CD4-positive, alpha-beta T cell treated with Interleukin-6 at 100 ng/mL for 8 hours (primary cell): ENCODE measurements around the gene CPE.
A peak's percentile ranks its signal among the peaks of the same experiment; 100 is the strongest.
"Not testable (repeated sequence)": the region's sequence is repeated elsewhere in the genome, so short reads cannot be mapped to it uniquely, and the experiment has no call there.

Source experiments
- DNase-seq: peaks from one replicate; pipeline ENCODE4 v3.0.0-alpha.2; 2020; ENCODE audit warnings: mixed read lengths, low spot score

CPE gene

DNA sequence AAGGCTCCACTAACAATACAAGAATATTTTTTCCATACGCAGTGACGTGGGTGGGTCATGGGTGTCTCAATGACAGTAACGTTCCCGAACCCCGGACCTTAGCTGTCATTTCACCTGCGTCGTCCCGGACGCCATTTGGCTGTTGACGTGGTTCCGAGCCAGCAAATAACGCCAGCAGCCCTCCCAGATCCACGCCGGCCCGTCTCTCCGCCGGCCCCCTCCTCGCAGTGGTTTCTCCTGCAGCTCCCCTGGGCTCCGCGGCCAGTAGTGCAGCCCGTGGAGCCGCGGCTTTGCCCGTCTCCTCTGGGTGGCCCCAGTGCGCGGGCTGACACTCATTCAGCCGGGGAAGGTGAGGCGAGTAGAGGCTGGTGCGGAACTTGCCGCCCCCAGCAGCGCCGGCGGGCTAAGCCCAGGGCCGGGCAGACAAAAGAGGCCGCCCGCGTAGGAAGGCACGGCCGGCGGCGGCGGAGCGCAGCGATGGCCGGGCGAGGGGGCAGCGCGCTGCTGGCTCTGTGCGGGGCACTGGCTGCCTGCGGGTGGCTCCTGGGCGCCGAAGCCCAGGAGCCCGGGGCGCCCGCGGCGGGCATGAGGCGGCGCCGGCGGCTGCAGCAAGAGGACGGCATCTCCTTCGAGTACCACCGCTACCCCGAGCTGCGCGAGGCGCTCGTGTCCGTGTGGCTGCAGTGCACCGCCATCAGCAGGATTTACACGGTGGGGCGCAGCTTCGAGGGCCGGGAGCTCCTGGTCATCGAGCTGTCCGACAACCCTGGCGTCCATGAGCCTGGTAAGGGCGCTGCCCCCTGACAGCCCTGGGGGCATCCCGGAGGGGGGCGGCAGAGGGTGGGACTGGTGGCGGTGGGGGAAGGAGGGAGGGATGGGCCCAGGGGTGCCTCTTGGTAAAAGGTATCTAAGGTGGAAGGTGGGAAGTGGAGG is at the start of gene CPE:
TSS of gene CPE (plus strand) at position 264 of the 933 bp plus-strand sequence. CDS start at position 478, 214 bp downstream.
- peak; percentile 14 for DNase-seq

- no peak for DNase-seq
Observed at GRCh38 chr4:165330071-165330470, 48.7 kb upstream of the CPE start.

- no peak for DNase-seq
Observed at GRCh38 chr4:165330666-165331065, 48.1 kb upstream of the CPE start.

DNA sequence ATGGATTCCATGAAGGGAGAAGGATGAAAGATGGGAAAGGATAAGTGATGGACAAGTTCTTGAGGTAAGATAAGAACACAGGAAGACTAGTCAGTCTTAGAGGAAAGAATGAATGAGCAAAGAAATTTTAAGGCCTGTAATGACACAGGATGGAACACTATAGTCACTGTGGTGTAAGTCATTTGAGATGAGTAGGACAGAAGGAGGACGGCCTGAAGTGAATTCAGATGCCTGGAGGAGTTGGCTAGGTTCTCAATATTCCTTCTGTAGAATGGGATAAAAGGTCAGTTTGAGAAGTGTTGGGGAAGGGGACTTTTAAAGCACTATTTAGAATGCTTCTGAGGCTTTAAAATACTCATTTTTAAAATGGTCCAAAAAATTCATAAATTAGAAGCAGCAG is 47.4 kb upstream of the CPE start:
- no peak for DNase-seq

GRCh38 chr4:165331823-165332222 is 47.0 kb upstream of the CPE start:
- no peak for DNase-seq

GRCh38 chr4:165332502-165332901 is 46.3 kb upstream of the CPE start:
- no peak for DNase-seq

- DNase-seq: no peak
Observed at GRCh38 chr4:165335163-165335703, 43.6 kb upstream of the CPE start.

GRCh38 chr4:165336743-165337142 is 42.1 kb upstream of the CPE start:
- no peak for DNase-seq

DNA sequence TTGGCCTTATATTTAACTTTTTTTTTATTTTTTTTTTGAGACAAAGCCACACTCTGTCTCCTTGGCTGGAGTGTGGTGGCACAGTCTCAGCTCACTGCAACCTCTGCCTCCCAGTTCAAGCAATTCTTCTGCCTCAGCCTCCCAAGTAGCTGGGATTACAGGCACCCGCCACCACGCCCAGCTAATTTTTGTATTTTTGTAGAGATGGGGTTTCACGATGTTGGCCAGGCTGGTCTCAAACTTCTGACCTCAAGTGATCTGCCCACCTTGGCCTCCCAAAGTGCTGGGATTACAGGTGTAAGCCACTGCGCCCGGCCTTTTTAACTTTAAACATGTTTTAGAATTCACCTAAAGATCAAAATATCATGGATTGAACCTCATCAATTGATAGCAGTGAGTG is 36.5 kb upstream of the CPE start:
- not testable (repeated sequence) for DNase-seq

GRCh38 chr4:165343353-165344191 is 35.2 kb upstream of the CPE start:
- no peak for DNase-seq

DNA sequence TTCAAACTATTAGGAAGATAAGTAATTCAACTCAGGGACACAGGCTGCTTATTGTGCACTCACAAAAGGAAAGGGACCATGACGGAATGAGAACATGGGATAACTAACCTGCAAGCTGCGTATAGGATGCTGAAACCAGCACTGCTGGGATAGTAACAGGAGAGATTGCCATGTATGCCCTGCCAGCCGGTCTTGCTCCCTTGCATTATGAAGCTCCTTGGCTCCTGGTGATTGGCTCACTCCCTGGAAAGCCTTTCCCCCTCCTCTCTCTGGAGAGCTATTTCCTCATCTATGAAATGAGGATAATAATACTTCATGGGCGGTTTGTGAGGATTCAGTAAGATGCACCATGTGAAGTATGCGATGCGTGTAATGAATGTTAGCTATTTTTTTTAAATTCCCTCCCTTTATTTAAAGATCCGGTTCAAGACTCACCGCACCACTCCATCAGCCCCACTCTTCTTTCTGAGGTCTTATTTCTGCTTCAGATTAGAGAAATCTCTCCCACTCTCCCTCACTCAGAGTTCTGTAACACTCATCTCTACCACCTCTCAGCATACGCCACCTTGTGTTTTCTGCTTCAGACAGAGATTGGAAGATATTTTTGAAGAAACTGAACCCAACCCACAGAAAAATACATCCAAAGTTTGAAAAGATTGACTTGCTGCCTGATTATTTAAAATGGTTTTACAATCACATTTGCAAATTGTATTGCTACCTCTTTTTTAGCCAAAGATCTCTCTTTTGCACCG is 33.0 kb upstream of the CPE start:
- no peak for DNase-seq

DNA sequence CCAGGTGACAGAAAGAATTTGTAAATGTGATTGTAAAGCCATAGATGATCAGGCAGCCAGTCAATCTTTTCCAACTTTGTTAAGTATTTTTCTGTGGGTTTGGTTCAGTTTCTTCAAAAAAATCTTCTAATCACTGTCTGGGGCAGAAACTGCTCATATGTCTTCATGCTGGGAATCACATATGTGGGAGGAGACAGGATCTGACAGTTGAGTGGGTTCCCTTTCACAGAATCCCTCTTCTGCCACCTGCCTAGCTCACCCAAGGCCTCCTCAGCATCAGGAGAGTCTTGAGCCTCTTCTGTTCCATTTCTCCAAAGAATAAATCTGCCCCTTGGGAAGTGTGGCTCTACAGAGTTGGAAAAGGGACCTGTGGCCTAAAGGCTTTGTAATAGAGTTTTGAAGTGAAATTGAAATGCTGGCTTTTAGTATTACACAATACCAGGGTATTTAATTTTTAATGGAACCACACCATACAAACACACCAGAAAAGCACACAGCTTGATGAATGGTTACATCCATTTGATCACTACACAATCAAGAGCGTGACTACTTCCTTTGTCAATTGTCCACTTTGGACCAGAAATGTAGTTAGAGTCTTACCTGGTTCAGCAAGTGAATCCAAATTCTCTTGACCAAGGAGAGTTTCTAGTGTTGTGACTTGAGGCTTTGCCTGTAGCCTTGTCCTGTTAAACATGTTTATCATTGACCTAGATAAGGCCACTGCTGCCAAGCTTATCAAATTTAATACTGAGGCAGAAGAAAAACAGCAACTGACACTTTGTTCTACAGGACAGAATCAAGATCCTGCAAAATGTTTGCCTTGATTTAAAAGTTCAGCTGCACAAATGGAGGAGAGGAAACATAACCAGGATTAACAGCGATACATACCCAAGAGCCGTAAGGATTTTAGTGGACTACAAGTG is 30.9 kb upstream of the CPE start:
- no peak for DNase-seq

GRCh38 chr4:165351359-165352130 is 27.3 kb upstream of the CPE start:
- no peak for DNase-seq

DNA sequence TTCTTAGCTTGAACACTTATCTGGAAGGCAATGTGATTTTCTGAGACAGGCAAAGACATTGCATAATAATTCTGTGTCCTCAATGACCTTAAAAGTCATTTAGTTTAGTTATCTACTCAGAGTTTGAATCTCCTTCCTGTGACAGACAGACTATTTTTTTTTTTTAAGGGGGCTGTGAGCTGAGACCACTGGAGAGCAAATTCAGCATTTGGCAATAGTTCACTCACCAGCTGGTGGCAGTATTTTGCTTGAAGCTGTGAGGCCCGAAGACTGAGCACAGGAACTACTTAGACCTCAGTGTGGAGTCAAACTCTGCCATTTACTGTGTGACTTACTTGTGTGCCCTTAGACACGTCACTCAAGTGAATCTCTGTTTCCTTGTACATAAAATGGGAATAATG is 22.9 kb upstream of the CPE start:
- no peak for DNase-seq

GRCh38 chr4:165359506-165359905 is 19.3 kb upstream of the CPE start:
- DNase-seq: no peak

DNA sequence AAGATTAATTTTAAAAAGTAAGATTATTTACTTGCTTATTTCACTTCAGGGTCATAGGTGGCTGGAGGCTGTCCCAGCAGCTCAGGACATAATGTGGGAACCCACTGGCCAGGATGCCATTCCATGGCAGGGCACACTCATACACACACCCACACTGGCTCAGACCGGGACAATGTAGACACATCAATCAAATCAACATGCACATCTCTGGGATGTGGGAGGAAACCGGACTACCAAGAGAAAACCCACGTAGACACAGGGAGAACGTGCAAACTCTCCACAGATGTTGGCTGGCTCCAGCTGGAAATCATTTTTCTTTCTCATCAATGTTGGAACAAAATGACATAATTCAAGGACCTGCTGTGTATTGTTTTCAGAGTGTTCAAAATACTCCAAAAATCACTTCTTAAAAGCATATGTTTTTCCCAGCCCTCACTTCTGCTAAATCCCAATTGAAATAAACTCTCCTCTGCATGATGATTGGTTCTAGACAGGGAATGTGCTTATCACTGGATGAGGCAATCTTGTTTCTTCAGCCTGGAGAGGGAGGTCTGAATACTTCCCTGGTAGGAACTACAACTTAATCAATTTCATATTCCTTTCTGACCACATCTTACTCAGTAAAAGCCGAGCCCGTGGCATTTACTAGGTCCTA is 18.6 kb upstream of the CPE start:
- no peak for DNase-seq

GRCh38 chr4:165360985-165361670 is 17.7 kb upstream of the CPE start:
- DNase-seq: no peak

DNA sequence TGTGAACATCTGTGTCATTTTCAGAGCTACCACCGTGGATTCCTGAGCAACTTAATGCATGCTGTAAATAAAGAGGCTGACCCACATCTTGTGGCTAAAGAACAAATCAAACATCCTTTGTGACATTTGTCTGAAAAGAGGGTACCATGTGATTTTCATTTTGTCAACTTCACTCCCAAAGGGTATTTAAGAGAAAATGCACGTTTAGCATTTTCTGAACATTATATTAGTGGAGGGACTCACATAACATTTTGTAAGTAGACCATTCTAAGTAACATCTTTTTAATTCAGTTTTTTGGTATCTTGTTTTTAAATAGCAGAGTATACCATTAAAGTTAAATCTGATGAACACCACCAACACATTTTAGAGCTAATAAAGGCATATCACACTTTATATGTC is 17.0 kb upstream of the CPE start:
- DNase-seq: no peak
